HEK293T (cell line): ENCODE results near the gene C10orf71.

Experiments used
- ARNT ChIP-seq: fragments of 450-650 bp; IDR thresholded peaks from 2 replicates; pipeline ENCODE4 v1.6.1; 2017; ENCODE audit warnings: mild to moderate bottlenecking
- FOXM1 ChIP-seq: fragments of 450-650 bp; IDR thresholded peaks from 2 replicates; pipeline ENCODE4 v1.6.1; 2017; ENCODE audit warnings: mild to moderate bottlenecking, borderline replicate concordance

DNA sequence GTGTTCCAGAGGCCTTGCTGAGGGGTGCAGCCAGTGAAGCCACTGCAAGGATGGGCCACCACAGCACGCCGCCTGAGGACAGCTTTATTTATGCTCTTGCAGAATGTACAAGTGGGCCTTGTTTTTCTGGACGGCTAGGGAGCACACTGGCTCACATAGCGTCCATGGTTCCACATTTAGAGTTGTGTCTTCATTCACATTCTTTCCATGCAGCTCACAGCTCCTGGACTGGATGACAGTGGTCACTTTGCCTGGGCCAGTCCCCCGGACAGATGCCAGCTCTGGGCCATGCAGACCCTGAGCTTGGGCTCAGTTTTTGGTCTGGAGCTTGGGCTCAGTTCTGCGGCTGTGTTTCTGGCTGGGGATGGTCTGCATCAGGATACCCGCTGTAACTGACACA lies 2.6 kb upstream of the C10orf71 start:
- TF ChIP-seq ARNT (no peak), FOXM1 (no peak)
